ENCODE measurements around the gene SLC16A10. TPM values are rescaled to one million over a fixed set of nuclear protein-coding genes. Genes with fewer than 3 reads are reported as not detected.

Gene SLC16A10
- total RNA-seq, 5 donors from 2014 or later (not counting 1 experiment from before 2014, with no cell fraction given) = 10.2 to 16.5 (median 14.3) TPM

- peaks cover 0 to 2% of the 10 kb centered on the region in 2 experiments for H3K27me3 ChIP-seq (replicated peaks in 1 of 2; ENCODE audit: control insufficient read depth in 2 of 2, extremely low read depth in 1 of 2, insufficient read depth in 2 of 2, low read length in 1 of 2)
- no CpG with 5 or more reads among the region's 13 CpGs for WGBS (ENCODE audit: insufficient coverage)
- H3K36me3 ChIP-seq (ENCODE audit: control insufficient read depth in 2 of 2, extremely low read depth in 1 of 2, insufficient read depth in 1 of 2, low read length in 1 of 2) = no peaks in the 10 kb centered on the region
- no peak overlapping the region for H3K27ac ChIP-seq (ENCODE audit: low read length)
- ATAC-seq (replicated peaks in 1 of 4) = no peak
- Mint-ChIP-seq H3K4me1 (peaks cover 28 to 32% (median 30%) of the 10 kb centered on the region in 3 donors), H3K4me3 (peak overlapping the region in 1 of 3 donors; percentile 66), H3K27ac (no peak overlapping the region), H3K27me3 (peaks cover 9 to 12% of the 10 kb centered on the region in 2 donors), H3K36me3 (no peaks in the 10 kb centered on the region), H3K9me3 (no peaks in the 10 kb centered on the region)
- no peak overlapping the region for H3K4me3 ChIP-seq (ENCODE audit: control insufficient read depth in 1 of 2, extremely low read depth in 1 of 2, low read length in 1 of 2)
- no peaks in the 10 kb centered on the region for H3K9me3 ChIP-seq
- POLR2A ChIA-PET = no interaction called here
- peaks cover 5 to 21% of the 10 kb centered on the region in 2 experiments for H3K4me1 ChIP-seq (ENCODE audit: control insufficient read depth in 1 of 2, extremely low read depth in 1 of 2, insufficient read depth in 2 of 2, low read length in 2 of 2)
- DNase-seq = no peak
- CTCF ChIA-PET = interaction anchor here (0.5 to 2.5 kb wide), 11 partner anchors 221 to 905 kb away, joined by 3 to 74 read pairs (median 10); partner anchors contain the start of genes REV3L (in 1 of the 2), RPF2 (in 1 of the 2) and TRAF3IP2 (in 1 of the 2)
These were observed 170.7 kb downstream of the SLC16A10 start for GRCh38 chr6:111258010-111258409.

GRCh38 chr6:111258615-111259088 is 171.3 kb downstream of the SLC16A10 start:
- DNase-seq = no peak
- peaks cover under 1% of the 10 kb centered on the region for H3K36me3 Mint-ChIP-seq
- peak in 1 of 4 experiments; percentile 3 for ATAC-seq (replicated peaks in 1 of 4)
- H3K27me3 Mint-ChIP-seq = peaks cover 5 to 12% of the 10 kb centered on the region in 2 donors
- no peaks in the 10 kb centered on the region for H3K9me3 Mint-ChIP-seq
- H3K27me3 ChIP-seq (replicated peaks in 1 of 2; ENCODE audit: control insufficient read depth in 2 of 2, extremely low read depth in 1 of 2, insufficient read depth in 2 of 2, low read length in 1 of 2) = peaks cover 0 to 2% of the 10 kb centered on the region in 2 experiments
- POLR2A ChIA-PET = interaction anchor here in 1 of 2 donors (0.6 to 1.5 kb wide), 8 partner anchors 46 to 829 kb away, joined by 3 to 16 read pairs (median 5); partner anchors contain the start of genes AMD1, FAM229B, REV3L and TUBE1
- CTCF ChIA-PET = interaction anchor here (0.5 to 2.5 kb wide), 38 partner anchors 9 to 905 kb away, joined by 3 to 74 read pairs (median 4); partner anchors contain the start of genes AMD1 (in 1 of the 2), CDK19 (in 1 of the 2), FAM229B (in 1 of the 2) and FYN (in 1 of the 2)
- WGBS (ENCODE audit: insufficient coverage) = 0% methylated on average over 8 of the region's 18 CpGs
- peaks cover 5 to 21% of the 10 kb centered on the region in 2 experiments for H3K4me1 ChIP-seq (ENCODE audit: control insufficient read depth in 1 of 2, extremely low read depth in 1 of 2, insufficient read depth in 2 of 2, low read length in 2 of 2)
- H3K9me3 ChIP-seq = no peaks in the 10 kb centered on the region
- peak overlapping the region; percentile 85 for H3K27ac ChIP-seq (ENCODE audit: low read length)
- peak overlapping the region; percentile 83 to 84 for H3K27ac Mint-ChIP-seq
- H3K4me3 ChIP-seq (ENCODE audit: control insufficient read depth in 1 of 2, extremely low read depth in 1 of 2, low read length in 1 of 2) = peak overlapping the region; percentile 44 to 70
- H3K4me3 Mint-ChIP-seq = peak overlapping the region; percentile 66 to 85 (median 81)
- peaks cover 29 to 33% (median 30%) of the 10 kb centered on the region in 3 donors for H3K4me1 Mint-ChIP-seq
- H3K36me3 ChIP-seq (ENCODE audit: control insufficient read depth in 2 of 2, extremely low read depth in 1 of 2, insufficient read depth in 1 of 2, low read length in 1 of 2) = peaks cover 0 to 2% of the 10 kb centered on the region in 2 donors

GRCh38 chr6:111259089-111259831 is 172.0 kb downstream of the SLC16A10 start:
- Histone ChIP-seq H3K9me3 (no peaks in the 10 kb centered on the region), H3K36me3 (ENCODE audit: control insufficient read depth in 2 of 2, extremely low read depth in 1 of 2, insufficient read depth in 1 of 2, low read length in 1 of 2) (peaks cover 5 to 7% of the 10 kb centered on the region in 2 donors), H3K27me3 (replicated peaks in 1 of 2; ENCODE audit: control insufficient read depth in 2 of 2, extremely low read depth in 1 of 2, insufficient read depth in 2 of 2, low read length in 1 of 2) (peaks cover 0 to 2% of the 10 kb centered on the region in 2 experiments), H3K4me1 (ENCODE audit: control insufficient read depth in 1 of 2, extremely low read depth in 1 of 2, insufficient read depth in 2 of 2, low read length in 2 of 2) (peaks cover 5 to 21% of the 10 kb centered on the region in 2 experiments), H3K4me3 (ENCODE audit: control insufficient read depth in 1 of 2, extremely low read depth in 1 of 2, low read length in 1 of 2) (peak overlapping the region; percentile 70 to 74), H3K27ac (ENCODE audit: low read length) (peak overlapping the region; percentile 85)
- CTCF ChIA-PET = interaction anchor here (0.6 to 2.5 kb wide), 41 partner anchors 9 to 904 kb away, joined by 3 to 74 read pairs (median 3); partner anchors contain the start of genes AMD1 (in 1 of the 2), CDK19 (in 1 of the 2), FAM229B (in 1 of the 2) and FYN (in 1 of the 2)
- H3K36me3 Mint-ChIP-seq = peaks cover 7% of the 10 kb centered on the region
- peak overlapping the region; percentile 66 to 85 (median 81) for H3K4me3 Mint-ChIP-seq
- ATAC-seq (replicated peaks in 1 of 4) = peak; percentile 96 to 98 (median 96)
- peaks cover 0 to 8% of the 10 kb centered on the region in 2 donors for H3K27me3 Mint-ChIP-seq
- POLR2A ChIA-PET = interaction anchor here (0.6 to 1.5 kb wide), 12 partner anchors 45 to 903 kb away, joined by 3 to 16 read pairs (median 5); partner anchors contain the start of genes AMD1 (in 1 of the 2), FAM229B (in 1 of the 2), REV3L (in 1 of the 2) and TUBE1 (in 1 of the 2)
- 2% methylated on average over 55 of the region's 59 CpGs for WGBS (ENCODE audit: insufficient coverage)
- peak overlapping the region; percentile 83 to 84 for H3K27ac Mint-ChIP-seq
- peak; percentile 95 to 100 (median 99) for DNase-seq
- H3K4me1 Mint-ChIP-seq = peaks cover 30 to 38% (median 34%) of the 10 kb centered on the region in 3 donors
- H3K9me3 Mint-ChIP-seq = no peaks in the 10 kb centered on the region

- ChIA-PET CTCF (interaction anchor here in 1 of 2 donors (2.5 kb wide), 1 partner anchor 218 kb away, joined by 74 read pairs; no protein-coding TSS in a partner anchor), POLR2A (no interaction called here)
- 88% methylated on average over 4 of the region's 12 CpGs for WGBS (ENCODE audit: insufficient coverage)
- Histone ChIP-seq H3K4me1 (ENCODE audit: control insufficient read depth in 1 of 2, extremely low read depth in 1 of 2, insufficient read depth in 2 of 2, low read length in 2 of 2) (peaks cover 5 to 21% of the 10 kb centered on the region in 2 experiments), H3K27ac (ENCODE audit: low read length) (no peak overlapping the region), H3K27me3 (replicated peaks in 1 of 2; ENCODE audit: control insufficient read depth in 2 of 2, extremely low read depth in 1 of 2, insufficient read depth in 2 of 2, low read length in 1 of 2) (peaks cover 0 to 2% of the 10 kb centered on the region in 2 experiments), H3K4me3 (ENCODE audit: control insufficient read depth in 1 of 2, extremely low read depth in 1 of 2, low read length in 1 of 2) (no peak overlapping the region), H3K36me3 (ENCODE audit: control insufficient read depth in 2 of 2, extremely low read depth in 1 of 2, insufficient read depth in 1 of 2, low read length in 1 of 2) (peaks cover 8 to 13% of the 10 kb centered on the region in 2 donors), H3K9me3 (no peaks in the 10 kb centered on the region)
- Mint-ChIP-seq H3K27me3 (no peaks in the 10 kb centered on the region), H3K4me1 (peaks cover 30 to 38% (median 34%) of the 10 kb centered on the region in 3 donors), H3K27ac (peak overlapping the region in 1 of 2 donors; percentile 44), H3K4me3 (peak overlapping the region; percentile 66 to 85 (median 81)), H3K9me3 (no peaks in the 10 kb centered on the region), H3K36me3 (peaks cover 11% of the 10 kb centered on the region)
- DNase-seq (no peak), ATAC-seq (replicated peaks in 1 of 4) (no peak)
These were observed 173.4 kb downstream of the SLC16A10 start for GRCh38 chr6:111260570-111261298.

GRCh38 chr6:111263837-111264236 is 176.5 kb downstream of the SLC16A10 start:
- no peak overlapping the region for H3K4me3 ChIP-seq (ENCODE audit: control insufficient read depth in 1 of 2, extremely low read depth in 1 of 2, low read length in 1 of 2)
- H3K4me3 Mint-ChIP-seq = no peak overlapping the region
- peaks cover 40% of the 10 kb centered on the region for H3K36me3 Mint-ChIP-seq
- 100% methylated on average over 2 of the region's 4 CpGs for WGBS (ENCODE audit: insufficient coverage)
- DNase-seq = no peak
- H3K9me3 Mint-ChIP-seq = no peaks in the 10 kb centered on the region
- H3K27ac ChIP-seq (ENCODE audit: low read length) = no peak overlapping the region
- ChIA-PET POLR2A (interaction anchor here in 1 of 2 donors (0.5 kb wide), 1 partner anchor 48 kb away, joined by 5 read pairs; no protein-coding TSS in a partner anchor), CTCF (interaction anchor here (0.5 to 0.7 kb wide), 2 partner anchors 240 to 379 kb away, joined by 3 to 5 read pairs; no protein-coding TSS in a partner anchor)
- no peaks in the 10 kb centered on the region for H3K27me3 Mint-ChIP-seq
- H3K27me3 ChIP-seq (replicated peaks in 1 of 2; ENCODE audit: control insufficient read depth in 2 of 2, extremely low read depth in 1 of 2, insufficient read depth in 2 of 2, low read length in 1 of 2) = no peaks in the 10 kb centered on the region
- peaks cover 35 to 53% (median 48%) of the 10 kb centered on the region in 3 donors for H3K4me1 Mint-ChIP-seq
- H3K9me3 ChIP-seq = no peaks in the 10 kb centered on the region
- H3K27ac Mint-ChIP-seq = no peak overlapping the region
- H3K36me3 ChIP-seq (ENCODE audit: control insufficient read depth in 2 of 2, extremely low read depth in 1 of 2, insufficient read depth in 1 of 2, low read length in 1 of 2) = peaks cover 10 to 29% of the 10 kb centered on the region in 2 donors
- ATAC-seq (replicated peaks in 1 of 4) = no peak
- H3K4me1 ChIP-seq (ENCODE audit: control insufficient read depth in 1 of 2, extremely low read depth in 1 of 2, insufficient read depth in 2 of 2, low read length in 2 of 2) = peaks cover 5 to 19% of the 10 kb centered on the region in 2 experiments

Measured in T-cell (primary cell).